Astrocyte of the hippocampus (primary cell): ENCODE results near the gene MGAT5.

Experiments used
- DNase-seq: peaks from one replicate; pipeline ENCODE4 v3.0.0; 2011; ENCODE audit warnings: low read depth, low spot score

The MGAT5 gene

GRCh38 chr2:134253117-134253704, 661 bp upstream of the MGAT5 start:
- no peak for DNase-seq

GRCh38 chr2:134254824-134255223, 952 bp downstream of the MGAT5 start:
- DNase-seq, result no peak

- DNase-seq, result no peak
These were observed 3.1 kb downstream of the MGAT5 start for GRCh38 chr2:134256956-134257355.

DNA sequence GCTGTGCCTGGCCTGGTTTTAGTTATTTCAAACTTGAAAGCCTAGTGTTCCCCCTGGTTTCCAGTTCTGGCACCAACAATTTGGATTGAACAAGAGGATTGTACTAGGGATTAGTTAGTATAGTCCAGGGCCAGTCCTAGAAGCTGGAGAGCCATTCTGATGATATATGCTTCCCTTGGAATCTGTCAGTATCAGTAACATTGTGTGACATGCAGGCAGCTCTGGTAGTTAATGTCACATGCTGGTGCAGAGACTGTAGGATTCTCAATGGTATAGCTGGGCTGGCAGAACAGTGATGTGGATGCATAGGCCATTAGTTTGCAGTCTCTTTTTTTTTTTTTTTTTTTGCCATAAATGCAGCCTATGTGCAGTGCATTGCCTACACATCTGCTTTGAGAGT, 3.6 kb downstream of the MGAT5 start:
- no peak for DNase-seq

DNA sequence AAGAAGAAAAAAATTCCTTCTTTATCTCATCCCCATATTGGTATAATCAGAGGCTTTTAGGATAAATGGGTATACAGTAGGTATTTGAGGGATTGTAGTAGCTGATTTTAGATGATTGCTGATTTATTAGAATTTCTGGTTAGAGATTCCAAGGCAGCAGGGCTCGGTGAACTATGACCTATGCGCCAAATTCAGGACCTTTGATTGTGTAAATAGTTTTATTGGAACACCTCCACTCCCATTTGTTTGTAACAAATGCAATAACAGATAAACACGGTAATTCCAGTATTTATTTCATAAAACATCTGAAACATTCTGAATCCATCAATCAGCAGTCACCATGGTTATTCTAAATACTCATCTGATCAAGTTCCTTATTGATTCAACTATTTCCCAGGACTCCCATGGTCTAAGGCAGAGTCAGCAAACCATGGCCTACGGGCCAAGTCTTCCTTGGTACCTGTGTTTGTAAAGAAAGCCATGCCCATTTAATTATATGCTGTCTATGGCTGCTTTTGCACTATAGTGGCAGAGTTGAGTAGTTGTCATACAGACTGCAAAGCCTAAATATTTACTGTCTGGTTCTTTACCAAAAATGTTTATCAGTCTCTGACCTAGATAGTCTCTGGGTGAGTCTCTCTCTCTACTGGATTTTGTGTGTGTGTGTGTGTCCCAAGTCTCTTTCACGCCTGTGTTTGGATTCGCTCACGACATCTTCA, 4.3 kb downstream of the MGAT5 start:
- DNase-seq, result no peak

DNA sequence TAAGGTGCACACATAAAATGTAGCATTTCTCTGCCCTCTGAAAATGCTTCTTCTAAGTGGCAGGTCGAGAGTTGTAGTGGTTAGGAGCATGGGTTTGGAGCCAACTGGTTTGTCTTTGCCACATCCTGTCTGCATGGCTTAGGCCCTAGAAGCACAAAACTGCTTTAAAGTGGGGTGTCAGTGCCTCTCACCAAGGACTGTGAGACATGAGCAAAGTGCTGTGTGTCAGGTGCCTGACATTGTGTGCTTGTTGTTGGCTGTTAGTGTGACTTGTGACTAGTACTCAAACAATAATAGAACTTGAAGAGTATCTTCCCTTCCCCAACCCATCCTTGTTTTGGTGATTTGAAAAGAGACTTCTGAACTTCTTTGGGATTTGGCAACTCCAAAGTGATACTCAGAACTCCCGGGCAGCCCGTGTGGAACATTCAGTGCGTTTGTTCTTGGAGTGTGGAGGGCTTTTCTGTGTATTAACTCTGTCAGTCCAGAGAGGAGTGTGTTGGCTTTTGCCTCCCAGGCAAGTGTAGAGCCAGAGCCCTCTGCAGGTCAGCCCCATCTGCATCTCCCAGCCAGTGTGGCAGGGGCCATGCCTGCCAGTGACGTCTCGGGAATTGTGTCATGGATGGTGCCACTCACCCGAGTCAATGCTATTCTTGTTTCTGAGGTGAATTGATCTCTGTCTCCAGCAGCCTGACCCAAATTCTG, 5.0 kb downstream of the MGAT5 start:
- no peak for DNase-seq

DNA sequence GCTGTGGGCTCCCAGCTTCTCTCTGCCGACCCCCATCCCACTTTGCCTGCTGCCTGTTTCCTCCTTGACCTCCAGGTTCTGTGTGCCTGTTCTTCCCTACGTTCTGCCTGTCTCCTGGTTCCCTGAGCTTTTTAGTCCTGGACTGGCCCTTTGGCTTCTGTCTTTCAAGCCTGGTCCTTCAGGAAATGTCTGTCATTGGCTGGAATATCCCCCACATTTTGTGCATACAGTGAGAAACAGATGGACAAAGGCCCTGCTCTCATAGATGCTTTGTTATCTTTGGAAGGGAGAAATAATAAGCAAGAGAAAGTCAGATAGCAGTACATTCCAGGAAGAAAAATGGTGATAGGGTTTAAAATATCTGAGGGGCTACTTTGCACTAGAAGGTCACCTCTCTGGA, 5.7 kb downstream of the MGAT5 start:
- DNase-seq, result no peak

GRCh38 chr2:134259994-134260393, 6.1 kb downstream of the MGAT5 start:
- DNase-seq, result no peak

GRCh38 chr2:134260713-134261112, 6.8 kb downstream of the MGAT5 start:
- peak; percentile 94 for DNase-seq

- DNase-seq, result peak; percentile 31
These were observed 7.7 kb downstream of the MGAT5 start for GRCh38 chr2:134261398-134262131.

GRCh38 chr2:134262684-134263083, 8.8 kb downstream of the MGAT5 start:
- DNase-seq, result no peak

GRCh38 chr2:134268265-134268664, 14.4 kb downstream of the MGAT5 start:
- peak; percentile 23 for DNase-seq

DNA sequence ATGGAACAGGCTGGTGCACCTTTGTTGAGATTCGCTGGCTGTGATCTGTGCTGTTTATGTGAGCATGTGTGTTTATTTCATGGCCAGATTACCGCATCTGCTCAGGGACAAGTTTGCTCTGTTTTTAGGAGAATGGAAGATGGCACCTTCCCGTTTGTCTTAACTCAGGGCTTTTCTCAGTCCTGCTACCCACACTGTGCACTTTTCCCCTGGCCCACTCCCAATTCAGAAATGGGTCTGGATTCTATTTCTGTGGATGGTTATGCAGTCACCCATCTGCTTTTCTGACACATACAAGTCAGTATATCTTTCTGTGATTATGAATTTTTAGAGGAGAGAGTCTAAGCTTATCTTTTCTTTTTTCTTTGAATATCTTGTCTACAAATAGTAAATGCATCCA, 15.4 kb downstream of the MGAT5 start:
- DNase-seq, result no peak

DNA sequence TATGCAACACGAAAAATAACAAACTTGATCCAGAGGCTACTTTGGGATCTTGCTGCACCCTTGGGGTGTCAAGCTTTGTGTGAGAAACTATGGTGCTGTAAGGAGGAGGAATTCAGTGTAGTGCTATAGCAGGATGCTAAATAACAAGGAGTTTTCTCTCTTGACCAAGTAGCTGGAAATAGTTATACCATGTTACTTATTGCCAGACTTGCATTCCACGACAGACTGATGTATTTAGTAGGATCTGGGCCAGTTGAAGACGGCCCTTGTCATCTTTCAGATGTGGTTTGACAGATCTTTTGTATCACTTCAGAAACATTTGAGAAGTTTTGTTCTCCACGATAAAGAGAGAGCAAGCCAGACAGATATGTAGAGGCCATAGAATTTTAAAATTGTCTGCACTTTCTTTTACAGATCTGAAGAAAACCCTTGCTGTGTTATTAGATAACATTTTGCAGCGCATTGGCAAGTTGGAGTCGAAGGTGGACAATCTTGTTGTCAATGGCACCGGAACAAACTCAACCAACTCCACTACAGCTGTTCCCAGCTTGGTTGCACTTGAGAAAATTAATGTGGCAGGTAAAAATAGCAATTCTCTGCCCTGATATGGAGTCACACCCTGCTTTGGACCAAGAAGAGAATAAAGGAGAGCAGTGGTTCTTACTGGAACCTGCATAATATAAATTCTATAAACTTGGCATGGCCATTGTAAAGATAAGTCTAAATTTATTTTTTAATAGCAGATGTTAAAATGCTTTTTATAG, 16.3 kb downstream of the MGAT5 start:
- DNase-seq, result no peak

- DNase-seq, result no peak
These were observed 17.9 kb downstream of the MGAT5 start for GRCh38 chr2:134271758-134272157.

DNA sequence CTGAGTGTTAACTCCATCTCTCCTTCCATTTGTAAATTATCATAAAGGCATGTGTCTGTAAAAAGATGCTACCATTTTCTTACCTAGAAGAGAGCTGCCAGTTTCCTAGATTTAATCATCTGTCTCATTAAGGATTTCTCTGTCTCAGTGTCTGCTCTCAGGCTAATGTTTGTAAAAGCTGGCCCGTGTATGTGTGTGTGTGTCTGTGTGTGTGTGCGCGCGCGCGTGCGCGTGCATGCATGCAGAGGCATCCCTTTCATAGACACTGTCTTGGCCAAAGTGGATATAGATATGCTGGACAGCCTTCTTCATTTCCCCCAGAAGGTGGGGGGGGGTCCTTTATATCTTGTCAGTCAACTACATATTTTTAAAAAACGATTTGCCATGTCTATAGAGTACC, 18.9 kb downstream of the MGAT5 start:
- DNase-seq, result no peak

- DNase-seq, result no peak
These were observed 19.5 kb downstream of the MGAT5 start for GRCh38 chr2:134273256-134273983.

DNA sequence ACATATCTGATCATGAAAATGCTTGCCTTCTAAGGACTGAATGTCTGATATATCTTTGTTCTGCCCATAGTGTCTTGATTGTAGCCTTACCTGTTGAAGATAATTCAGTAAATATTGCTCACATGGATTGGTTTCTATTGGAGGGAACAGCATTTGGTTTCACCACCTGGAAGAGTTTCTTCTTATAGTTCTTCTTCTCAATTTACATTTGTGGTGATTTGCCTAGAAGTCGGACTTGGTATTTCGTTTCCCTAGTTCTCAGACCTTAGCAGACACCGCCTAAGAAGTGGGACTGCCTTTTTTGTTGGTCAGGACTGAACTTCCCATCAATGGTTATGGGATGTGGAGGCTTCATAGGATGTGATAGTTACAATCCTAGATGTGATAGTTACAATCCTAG, 20.2 kb downstream of the MGAT5 start:
- no peak for DNase-seq

- no peak for DNase-seq
These were observed 21.4 kb downstream of the MGAT5 start for GRCh38 chr2:134275058-134275862.
